ENCODE measurements around the gene CNPY4. TPM values are rescaled to one million over a fixed set of nuclear protein-coding genes. Genes with fewer than 3 reads are reported as not detected.
"Not testable (repeated sequence)": the region's sequence is repeated elsewhere in the genome, so short reads cannot be mapped to it uniquely, and the experiment has no call there.

The CNPY4 gene
- total RNA-seq, 1 experiment from 2014 or later = 10.4 TPM

DNA sequence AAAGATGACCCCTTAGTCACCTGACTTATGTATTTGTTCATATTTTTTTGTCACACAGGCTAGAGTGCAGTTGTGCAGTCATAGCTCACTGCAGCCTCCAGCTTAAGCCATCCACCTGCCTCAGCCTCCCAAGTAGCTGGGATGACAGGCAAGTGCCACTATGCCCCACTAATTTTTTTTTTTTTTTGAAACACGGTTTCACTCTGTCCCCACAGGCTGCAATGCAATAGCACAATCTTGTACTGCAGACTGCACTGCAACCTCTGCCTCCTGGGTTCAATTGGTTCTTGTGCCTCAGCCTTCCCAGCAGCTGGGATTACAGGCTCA lies 9.2 kb downstream of the CNPY4 start:
- H3K23ac ChIP-seq (ENCODE audit: insufficient read length, low read depth, low read length) = no peak overlapping the region
- no peak overlapping the region for H3K9ac ChIP-seq (ENCODE audit: extremely low read depth, insufficient read length, low read length)
- H3K4me2 ChIP-seq (ENCODE audit: insufficient read depth, insufficient read length, low read length) = no peak overlapping the region
- no peak overlapping the region for H2BK12ac ChIP-seq (ENCODE audit: insufficient read length, low read depth, low read length)
- H3K9me3 ChIP-seq (ENCODE audit: control insufficient read depth, low read depth, low read length) = no peaks in the 10 kb centered on the region
- H4K91ac ChIP-seq (ENCODE audit: insufficient read length, low read depth, low read length) = no peak overlapping the region
- H3K9me3 Mint-ChIP-seq = no peaks in the 10 kb centered on the region
- peaks cover 31% of the 10 kb centered on the region for H3K27me3 Mint-ChIP-seq (ENCODE audit: low read depth)
- H3K79me1 ChIP-seq (ENCODE audit: insufficient read depth, low read depth, low read length, poor library complexity, severe bottlenecking) = no peaks in the 10 kb centered on the region
- no peak overlapping the region for H2BK120ac ChIP-seq (ENCODE audit: low read depth, low read length, poor library complexity, severe bottlenecking)
- H3K27ac ChIP-seq (ENCODE audit: insufficient read length, low read depth, low read length) = no peak overlapping the region
- H4K20me1 ChIP-seq (ENCODE audit: control insufficient read depth, insufficient read depth, insufficient read length) = no peaks in the 10 kb centered on the region
- no peak overlapping the region for H2BK5ac ChIP-seq (ENCODE audit: insufficient read length, low read length)
- no peak overlapping the region for H2AFZ ChIP-seq (ENCODE audit: low read length)
- H3K56ac ChIP-seq (ENCODE audit: insufficient read length, low read depth, low read length) = no peak overlapping the region
- no peak for DNase-seq
- H3K27ac Mint-ChIP-seq = no peak overlapping the region
- TF ChIP-seq, protein P1, sequence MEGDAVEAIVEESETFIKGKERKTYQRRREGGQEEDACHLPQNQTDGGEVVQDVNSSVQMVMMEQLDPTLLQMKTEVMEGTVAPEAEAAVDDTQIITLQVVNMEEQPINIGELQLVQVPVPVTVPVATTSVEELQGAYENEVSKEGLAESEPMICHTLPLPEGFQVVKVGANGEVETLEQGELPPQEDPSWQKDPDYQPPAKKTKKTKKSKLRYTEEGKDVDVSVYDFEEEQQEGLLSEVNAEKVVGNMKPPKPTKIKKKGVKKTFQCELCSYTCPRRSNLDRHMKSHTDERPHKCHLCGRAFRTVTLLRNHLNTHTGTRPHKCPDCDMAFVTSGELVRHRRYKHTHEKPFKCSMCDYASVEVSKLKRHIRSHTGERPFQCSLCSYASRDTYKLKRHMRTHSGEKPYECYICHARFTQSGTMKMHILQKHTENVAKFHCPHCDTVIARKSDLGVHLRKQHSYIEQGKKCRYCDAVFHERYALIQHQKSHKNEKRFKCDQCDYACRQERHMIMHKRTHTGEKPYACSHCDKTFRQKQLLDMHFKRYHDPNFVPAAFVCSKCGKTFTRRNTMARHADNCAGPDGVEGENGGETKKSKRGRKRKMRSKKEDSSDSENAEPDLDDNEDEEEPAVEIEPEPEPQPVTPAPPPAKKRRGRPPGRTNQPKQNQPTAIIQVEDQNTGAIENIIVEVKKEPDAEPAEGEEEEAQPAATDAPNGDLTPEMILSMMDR (conservative IDR thresholded peaks at IDR 0.05) = no peak
- H4K5ac ChIP-seq (ENCODE audit: insufficient read length, low read depth, low read length) = no peak overlapping the region
- no peaks in the 10 kb centered on the region; the same call in 1 of the 2 replicates for H3K27me3 ChIP-seq (ENCODE audit: insufficient read depth, low read length)
- peak overlapping the region in 1 of 2 experiments; percentile 98; a peak in 3 of 5 replicates for H3K4me3 Mint-ChIP-seq
- H3T11ph ChIP-seq (ENCODE audit: low read length) = no peak overlapping the region
- H2BK20ac ChIP-seq (ENCODE audit: low read depth, low read length, poor library complexity, severe bottlenecking) = no peak overlapping the region
- H3K14ac ChIP-seq (ENCODE audit: insufficient read depth, low read length) = no peak overlapping the region
- H3K4me1 Mint-ChIP-seq = peaks cover 10 to 15% of the 10 kb centered on the region in 2 experiments
- H3K18ac ChIP-seq (ENCODE audit: insufficient read length, low read depth, low read length) = no peak overlapping the region
- H2BK15ac ChIP-seq (ENCODE audit: low read depth, low read length) = no peak overlapping the region
- H3K36me3 Mint-ChIP-seq (ENCODE audit: insufficient read depth in 1 of 3, low read depth in 3 of 3) = peaks cover 2 to 7% (median 6%) of the 10 kb centered on the region in 3 experiments; a peak in 3 of 7 replicates
- peaks cover 4% of the 10 kb centered on the region; the same call in 1 of the 2 replicates for H3K4me1 ChIP-seq (ENCODE audit: insufficient read depth, low read length)
- H2AK5ac ChIP-seq (ENCODE audit: insufficient read length, low read length) = no peak overlapping the region
- H4K8ac ChIP-seq (replicated peaks; ENCODE audit: insufficient read length, low read depth, low read length) = no peak overlapping the region
- H3K23me2 ChIP-seq (ENCODE audit: insufficient read length, low read depth, low read length, poor library complexity, severe bottlenecking) = peaks cover 15% of the 10 kb centered on the region
- WGBS (ENCODE audit: extremely low coverage, insufficient read length, low lambda C conversion rate) = no CpG with 5 or more reads among the region's 1 CpG
- no peak overlapping the region for H3K4ac ChIP-seq (ENCODE audit: low read depth, low read length)
- no peaks in the 10 kb centered on the region for H3K79me2 ChIP-seq (ENCODE audit: insufficient read depth, low read length)

DNA sequence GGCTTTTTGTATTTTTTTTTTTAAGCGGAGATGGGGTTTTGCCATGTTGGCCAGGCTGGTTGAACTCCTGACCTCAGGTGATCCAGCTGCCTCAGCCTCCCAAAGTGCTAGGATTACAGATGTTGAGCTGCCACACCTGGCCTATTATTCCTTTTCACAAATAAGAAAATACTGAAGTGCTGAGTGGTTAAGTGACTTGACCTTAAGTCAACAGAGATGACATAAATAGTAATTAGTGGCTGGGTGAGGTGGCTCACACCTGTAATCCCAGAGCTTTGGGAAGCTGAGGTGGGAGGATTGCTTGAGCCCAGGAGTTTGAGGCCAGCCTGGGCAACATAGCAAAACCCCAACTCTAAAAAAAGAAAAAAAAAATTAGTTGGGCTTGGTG lies 10.8 kb downstream of the CNPY4 start:
- no CpG with 5 or more reads among the region's 1 CpG for WGBS (ENCODE audit: extremely low coverage, insufficient read length, low lambda C conversion rate)
- H3K4me3 Mint-ChIP-seq; H3K27ac Mint-ChIP-seq; H2AK5ac ChIP-seq (ENCODE audit: insufficient read length, low read length); H3K23ac ChIP-seq (ENCODE audit: insufficient read length, low read depth, low read length); H3K27ac ChIP-seq (ENCODE audit: insufficient read length, low read depth, low read length); H4K5ac ChIP-seq (ENCODE audit: insufficient read length, low read depth, low read length); H2BK12ac ChIP-seq (ENCODE audit: insufficient read length, low read depth, low read length); H3K4me2 ChIP-seq (ENCODE audit: insufficient read depth, insufficient read length, low read length); H2BK15ac ChIP-seq (ENCODE audit: low read depth, low read length); H4K91ac ChIP-seq (ENCODE audit: insufficient read length, low read depth, low read length); H3K79me1 ChIP-seq (ENCODE audit: insufficient read depth, low read depth, low read length, poor library complexity, severe bottlenecking); H3K4ac ChIP-seq (ENCODE audit: low read depth, low read length); H3K4me1 ChIP-seq (ENCODE audit: insufficient read depth, low read length); H3K27me3 ChIP-seq (ENCODE audit: insufficient read depth, low read length); H3K9me3 ChIP-seq (ENCODE audit: control insufficient read depth, low read depth, low read length); H3K18ac ChIP-seq (ENCODE audit: insufficient read length, low read depth, low read length); H3K14ac ChIP-seq (ENCODE audit: insufficient read depth, low read length); DNase-seq; H3T11ph ChIP-seq (ENCODE audit: low read length); H2AFZ ChIP-seq (ENCODE audit: low read length); H3K9ac ChIP-seq (ENCODE audit: extremely low read depth, insufficient read length, low read length); H3K9me3 Mint-ChIP-seq; H2BK5ac ChIP-seq (ENCODE audit: insufficient read length, low read length); H3K79me2 ChIP-seq (ENCODE audit: insufficient read depth, low read length); H2BK20ac ChIP-seq (ENCODE audit: low read depth, low read length, poor library complexity, severe bottlenecking); H4K8ac ChIP-seq (replicated peaks; ENCODE audit: insufficient read length, low read depth, low read length); H4K20me1 ChIP-seq (ENCODE audit: control insufficient read depth, insufficient read depth, insufficient read length); H3K36me3 Mint-ChIP-seq (ENCODE audit: insufficient read depth in 1 of 3, low read depth in 3 of 3); H2BK120ac ChIP-seq (ENCODE audit: low read depth, low read length, poor library complexity, severe bottlenecking); H3K56ac ChIP-seq (ENCODE audit: insufficient read length, low read depth, low read length): not testable (repeated sequence)
- peaks cover 31% of the 10 kb centered on the region for H3K27me3 Mint-ChIP-seq (ENCODE audit: low read depth)
- peaks cover 15% of the 10 kb centered on the region for H3K23me2 ChIP-seq (ENCODE audit: insufficient read length, low read depth, low read length, poor library complexity, severe bottlenecking)
- H3K4me1 Mint-ChIP-seq = peaks cover 10 to 15% of the 10 kb centered on the region in 2 experiments

All from H9 (cell line).